GM18870 (cell line): ENCODE measurements around the gene SOX30.

Experiments used
- ATAC-seq: cut with Tn5 transposase; IDR thresholded peaks from one replicate; pipeline ENCODE4 v1.9.1; 2021; ENCODE audit warnings: moderate library complexity; ENCODE audit not compliant: unreplicated experiment

SOX30 gene

GRCh38 chr5:157578079-157578780 lies 74.0 kb downstream of the SOX30 start:
- ATAC-seq: no peak

GRCh38 chr5:157576678-157577077 lies 75.6 kb downstream of the SOX30 start:
- ATAC-seq: no peak
